DOHH2 (cell line): Measurements from ENCODE around the gene FILIP1.
"Not testable (repeated sequence)": the region's sequence is repeated elsewhere in the genome, so short reads cannot be mapped to it uniquely, and the experiment has no call there.

Experiments used
- H3F3A ChIP-seq: fragments of 200-600 bp; sonication (generic), shearing (Covaris generic); 2 replicates; pipeline ENCODE4 v1.6.0; 2016; ENCODE audit warnings: antibody characterized with exemption, mild to moderate bottlenecking; ENCODE audit not compliant: control insufficient read depth, insufficient read depth
- H3K27ac ChIP-seq: fragments of 200-600 bp; sonication (generic); 2 replicates; pipeline ENCODE4 v1.5.1; 2014; ENCODE audit warnings: low read depth, mild to moderate bottlenecking, low read length, moderate library complexity
- H3K27me3 ChIP-seq: fragments of 200-600 bp; sonication (generic); 2 replicates; pipeline ENCODE4 v1.6.1; 2014; ENCODE audit warnings: mild to moderate bottlenecking, low read length, mixed read lengths; ENCODE audit not compliant: control insufficient read depth
- H3K36me3 ChIP-seq: fragments of 200-600 bp; sonication (generic); 2 replicates; pipeline ENCODE4 v1.6.1; 2014; ENCODE audit warnings: mild to moderate bottlenecking, low read length, moderate library complexity, mixed read lengths; ENCODE audit not compliant: control insufficient read depth
- H3K4me1 ChIP-seq: fragments of 200-600 bp; sonication (generic); 2 replicates; pipeline ENCODE4 v1.6.1; 2014; ENCODE audit warnings: mild to moderate bottlenecking, low read length, mixed read lengths; ENCODE audit not compliant: control insufficient read depth
- H3K4me2 ChIP-seq: fragments of 200-600 bp; sonication (generic); 2 replicates; pipeline ENCODE4 v1.6.0; 2014; ENCODE audit warnings: mild to moderate bottlenecking, low read length, moderate library complexity
- H3K4me3 ChIP-seq: fragments of 200-600 bp; sonication (generic); 2 replicates; pipeline ENCODE4 v1.5.1; 2014; ENCODE audit warnings: mild to moderate bottlenecking, low read length, mixed read lengths
- H3K79me2 ChIP-seq: fragments of 200-600 bp; sonication (generic); 2 replicates; pipeline ENCODE4 v1.6.1; 2014; ENCODE audit warnings: mild to moderate bottlenecking, low read length, mixed read lengths; ENCODE audit not compliant: control insufficient read depth
- H3K9me2 ChIP-seq: fragments of 200-600 bp; sonication (generic); replicated peaks from 2 replicates; pipeline ENCODE4 v1.6.1; 2014; ENCODE audit warnings: mild to moderate bottlenecking, low read length, mixed read lengths; ENCODE audit not compliant: control insufficient read depth
- H3K9me3 ChIP-seq: fragments of 200-600 bp; sonication (generic); 2 replicates; pipeline ENCODE4 v1.6.1; 2014; ENCODE audit warnings: antibody characterized with exemption, low read length, mixed read lengths; ENCODE audit not compliant: control insufficient read depth, insufficient read depth
- H4K20me1 ChIP-seq: fragments of 200-600 bp; sonication (generic); 2 replicates; pipeline ENCODE4 v1.6.0; 2014; ENCODE audit warnings: low read depth, mild to moderate bottlenecking, antibody characterized with exemption, low read length, moderate library complexity; ENCODE audit not compliant: control insufficient read depth, insufficient read depth
- EZH2phosphoT487 ChIP-seq: fragments of 200-600 bp; sonication (generic); IDR thresholded peaks from 2 replicates; pipeline ENCODE4 v1.6.1; 2017; ENCODE audit warnings: borderline replicate concordance, mild to moderate bottlenecking, antibody characterized with exemption, low read length, moderate library complexity, mixed read lengths
- TF ChIP-seq, protein P1 (sequence below): fragments of 200-600 bp; sonication (generic); IDR thresholded peaks from one replicate; pipeline ENCODE4 v1.5.1; 2014; ENCODE audit warnings: antibody characterized with exemption, mild to moderate bottlenecking, low read depth, low read length; ENCODE audit not compliant: poor library complexity, severe bottlenecking

The FILIP1 gene

DNA sequence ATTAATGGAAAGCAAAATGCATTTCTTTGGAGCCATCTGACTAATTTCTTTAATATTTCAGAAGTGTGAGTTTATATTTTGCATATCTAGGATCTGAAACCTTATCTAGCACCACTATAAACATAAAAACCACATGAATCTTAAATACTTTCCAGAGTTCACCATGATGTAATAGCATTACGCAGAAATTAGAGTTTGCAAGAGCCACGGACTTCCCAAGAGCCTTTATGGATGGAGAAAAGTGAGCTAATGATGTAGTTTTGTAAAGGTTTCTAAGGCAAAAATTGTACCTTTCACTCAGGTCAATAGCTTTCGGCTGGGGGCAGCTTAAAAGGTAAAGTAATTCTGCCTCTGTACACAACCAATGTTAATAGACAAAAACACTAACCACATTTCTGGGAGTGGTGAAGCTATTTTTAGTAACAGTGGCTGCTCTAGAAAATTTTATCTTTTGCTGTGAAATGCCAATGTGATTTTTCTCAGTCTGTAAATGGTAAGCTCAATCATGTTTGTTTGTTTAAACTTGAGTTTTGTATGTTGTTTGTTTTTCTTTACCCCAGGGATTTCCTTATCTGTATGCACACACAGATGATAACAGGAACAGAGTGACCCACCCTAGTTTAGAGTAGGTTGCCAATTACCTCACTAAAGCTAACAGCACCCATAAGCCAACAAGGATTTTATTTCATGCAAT, 80.5 kb downstream of the FILIP1 start:
- H3K36me3 ChIP-seq, result no peaks in the 10 kb centered on the region
- no peaks in the 10 kb centered on the region for H4K20me1 ChIP-seq
- no peak for TF ChIP-seq EZH2phosphoT487
- TF ChIP-seq, protein P1, sequence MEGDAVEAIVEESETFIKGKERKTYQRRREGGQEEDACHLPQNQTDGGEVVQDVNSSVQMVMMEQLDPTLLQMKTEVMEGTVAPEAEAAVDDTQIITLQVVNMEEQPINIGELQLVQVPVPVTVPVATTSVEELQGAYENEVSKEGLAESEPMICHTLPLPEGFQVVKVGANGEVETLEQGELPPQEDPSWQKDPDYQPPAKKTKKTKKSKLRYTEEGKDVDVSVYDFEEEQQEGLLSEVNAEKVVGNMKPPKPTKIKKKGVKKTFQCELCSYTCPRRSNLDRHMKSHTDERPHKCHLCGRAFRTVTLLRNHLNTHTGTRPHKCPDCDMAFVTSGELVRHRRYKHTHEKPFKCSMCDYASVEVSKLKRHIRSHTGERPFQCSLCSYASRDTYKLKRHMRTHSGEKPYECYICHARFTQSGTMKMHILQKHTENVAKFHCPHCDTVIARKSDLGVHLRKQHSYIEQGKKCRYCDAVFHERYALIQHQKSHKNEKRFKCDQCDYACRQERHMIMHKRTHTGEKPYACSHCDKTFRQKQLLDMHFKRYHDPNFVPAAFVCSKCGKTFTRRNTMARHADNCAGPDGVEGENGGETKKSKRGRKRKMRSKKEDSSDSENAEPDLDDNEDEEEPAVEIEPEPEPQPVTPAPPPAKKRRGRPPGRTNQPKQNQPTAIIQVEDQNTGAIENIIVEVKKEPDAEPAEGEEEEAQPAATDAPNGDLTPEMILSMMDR, result no peak
- H3K4me3 ChIP-seq, result no peak overlapping the region
- no peak overlapping the region for H3K27ac ChIP-seq
- H3K79me2 ChIP-seq, result no peaks in the 10 kb centered on the region
- H3K27me3 ChIP-seq, result no peaks in the 10 kb centered on the region
- no peaks in the 10 kb centered on the region for H3F3A ChIP-seq
- no peaks in the 10 kb centered on the region for H3K4me1 ChIP-seq
- H3K9me2 ChIP-seq, result no peaks in the 10 kb centered on the region
- no peaks in the 10 kb centered on the region for H3K9me3 ChIP-seq
- H3K4me2 ChIP-seq, result no peak overlapping the region

DNA sequence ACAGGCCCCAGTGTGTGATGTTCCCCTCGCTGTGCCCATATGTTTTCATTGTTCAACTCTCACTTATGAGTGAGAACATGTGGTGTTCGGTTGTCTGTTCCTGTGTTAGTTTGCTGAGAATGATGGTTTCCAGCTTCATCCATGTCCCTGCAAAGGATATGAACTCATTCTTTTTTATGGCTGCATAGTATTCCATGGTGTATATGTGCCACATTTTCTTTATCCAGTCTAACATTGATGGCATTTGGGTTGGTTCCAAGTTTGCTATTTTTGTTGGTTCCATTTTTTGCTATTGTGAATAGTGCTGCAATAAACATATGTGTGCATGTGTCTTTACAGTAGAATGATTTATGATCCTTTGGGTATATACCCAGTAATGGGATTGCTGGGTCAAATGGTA, 83.0 kb downstream of the FILIP1 start:
- not testable (repeated sequence) for H4K20me1 ChIP-seq, H3K4me1 ChIP-seq, H3K9me3 ChIP-seq, H3K27ac ChIP-seq, H3K36me3 ChIP-seq, H3K4me3 ChIP-seq, H3F3A ChIP-seq, H3K79me2 ChIP-seq, H3K4me2 ChIP-seq, H3K9me2 ChIP-seq, H3K27me3 ChIP-seq

DNA sequence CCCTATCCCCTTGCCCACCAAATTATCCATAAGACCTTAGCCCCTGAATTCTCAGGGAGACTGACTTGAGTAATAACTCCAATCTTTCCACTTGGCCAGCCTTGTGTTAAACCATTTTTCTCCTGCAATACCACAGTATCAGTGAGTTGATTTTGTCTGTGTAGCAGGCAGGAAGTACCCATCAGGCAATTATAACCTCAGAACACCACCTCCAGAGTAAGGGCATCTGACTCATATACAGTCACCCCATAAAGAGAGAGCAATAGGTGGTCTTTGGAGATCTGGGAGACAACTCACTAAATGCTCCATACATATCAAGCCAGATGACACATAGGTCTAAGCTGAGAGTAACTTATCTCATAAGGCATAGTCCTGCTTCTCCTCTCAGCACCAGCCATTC, 83.7 kb downstream of the FILIP1 start:
- Histone ChIP-seq H3K9me2 (no peaks in the 10 kb centered on the region), H3K27ac (no peak overlapping the region), H3K4me3 (no peak overlapping the region), H3K36me3 (no peaks in the 10 kb centered on the region), H3K9me3 (no peaks in the 10 kb centered on the region), H3K27me3 (no peaks in the 10 kb centered on the region), H3K4me2 (no peak overlapping the region), H4K20me1 (no peaks in the 10 kb centered on the region), H3K4me1 (no peaks in the 10 kb centered on the region), H3F3A (no peaks in the 10 kb centered on the region), H3K79me2 (no peaks in the 10 kb centered on the region)
- TF ChIP-seq, protein P1, result no peak
- TF ChIP-seq EZH2phosphoT487, result no peak

DNA sequence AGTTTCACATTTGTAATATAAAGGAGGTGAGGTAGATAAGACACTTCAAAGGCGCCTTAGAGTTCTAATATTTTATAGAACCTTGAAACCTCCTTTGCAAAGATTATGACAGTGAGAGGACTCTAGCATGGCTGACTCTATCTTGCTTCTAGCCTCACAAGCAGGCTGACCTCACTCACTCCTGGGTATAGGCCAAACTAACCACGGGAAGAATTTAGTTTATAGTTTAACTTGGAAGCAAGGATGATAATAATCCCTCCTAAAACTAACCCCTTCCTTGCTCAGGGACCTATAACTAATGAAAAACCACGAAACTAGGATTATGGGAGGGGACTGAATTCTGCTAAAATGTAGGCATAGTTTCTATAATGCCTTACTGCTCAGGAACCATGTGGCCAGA, 84.3 kb downstream of the FILIP1 start:
- Histone ChIP-seq H3K27me3 (no peaks in the 10 kb centered on the region), H3K4me2 (no peak overlapping the region), H3F3A (no peaks in the 10 kb centered on the region), H3K4me3 (no peak overlapping the region), H3K9me3 (no peaks in the 10 kb centered on the region), H3K79me2 (no peaks in the 10 kb centered on the region), H3K27ac (no peak overlapping the region), H3K36me3 (no peaks in the 10 kb centered on the region), H3K4me1 (no peaks in the 10 kb centered on the region), H4K20me1 (no peaks in the 10 kb centered on the region), H3K9me2 (no peaks in the 10 kb centered on the region)
- TF ChIP-seq EZH2phosphoT487, result no peak
- TF ChIP-seq, protein P1, result no peak
